ENCODE data around the gene PIH1D1. TPM values are rescaled to one million over a fixed set of nuclear protein-coding genes. Genes with fewer than 3 reads are reported as not detected.

PIH1D1 gene
- total RNA-seq, 1 experiment from 2014 or later: 166 TPM

GRCh38 chr19:49459388-49459787 is 7.8 kb upstream of the PIH1D1 start:
- Histone ChIP-seq H3K23me2 (ENCODE audit: insufficient read length, low read depth, low read length, poor library complexity, severe bottlenecking) (no peaks in the 10 kb centered on the region), H3K18ac (ENCODE audit: insufficient read length, low read depth, low read length) (no peak overlapping the region), H2BK5ac (ENCODE audit: insufficient read length, low read length) (no peak overlapping the region), H3K27ac (ENCODE audit: insufficient read length, low read depth, low read length) (no peak overlapping the region), H3K23ac (ENCODE audit: insufficient read length, low read depth, low read length) (no peak overlapping the region), H3K56ac (ENCODE audit: insufficient read length, low read depth, low read length) (no peak overlapping the region), H3K14ac (ENCODE audit: insufficient read depth, low read length) (no peak overlapping the region), H2BK20ac (ENCODE audit: low read depth, low read length, poor library complexity, severe bottlenecking) (no peak overlapping the region), H2AK5ac (ENCODE audit: insufficient read length, low read length) (no peak overlapping the region), H2AFZ (ENCODE audit: low read length) (no peak overlapping the region), H3T11ph (ENCODE audit: low read length) (no peak overlapping the region), H4K8ac (replicated peaks; ENCODE audit: insufficient read length, low read depth, low read length) (no peak overlapping the region), H4K5ac (ENCODE audit: insufficient read length, low read depth, low read length) (no peak overlapping the region), H3K4me2 (ENCODE audit: insufficient read depth, insufficient read length, low read length) (no peak overlapping the region), H3K4ac (ENCODE audit: low read depth, low read length) (no peak overlapping the region), H2BK12ac (ENCODE audit: insufficient read length, low read depth, low read length) (no peak overlapping the region), H3K27me3 (ENCODE audit: insufficient read depth, low read length) (no peaks in the 10 kb centered on the region), H4K91ac (ENCODE audit: insufficient read length, low read depth, low read length) (no peak overlapping the region), H2BK120ac (ENCODE audit: low read depth, low read length, poor library complexity, severe bottlenecking) (no peak overlapping the region), H3K4me1 (ENCODE audit: insufficient read depth, low read length) (no peaks in the 10 kb centered on the region), H3K79me2 (ENCODE audit: insufficient read depth, low read length) (no peaks in the 10 kb centered on the region), H2BK15ac (ENCODE audit: low read depth, low read length) (no peak overlapping the region), H3K9me3 (ENCODE audit: control insufficient read depth, low read depth, low read length) (no peaks in the 10 kb centered on the region), H4K20me1 (ENCODE audit: control insufficient read depth, insufficient read depth, insufficient read length) (no peaks in the 10 kb centered on the region), H3K9ac (ENCODE audit: extremely low read depth, insufficient read length, low read length) (no peak overlapping the region), H3K79me1 (ENCODE audit: insufficient read depth, low read depth, low read length, poor library complexity, severe bottlenecking) (no peaks in the 10 kb centered on the region)
- DNase-seq: no peak
- no CpG with 5 or more reads among the region's 12 CpGs for WGBS (ENCODE audit: extremely low coverage, insufficient read length, low lambda C conversion rate)
- peaks cover 0 to under 1% of the 10 kb centered on the region in 2 experiments; a peak in 2 of 4 replicates for H3K4me1 Mint-ChIP-seq
- H3K27ac Mint-ChIP-seq: no peak overlapping the region; a peak in 1 of 7 replicates
- H3K36me3 Mint-ChIP-seq (ENCODE audit: insufficient read depth in 1 of 3, low read depth in 3 of 3): peaks cover 17 to 39% (median 39%) of the 10 kb centered on the region in 3 experiments; a peak in 6 of 7 replicates
- no peak for TF ChIP-seq CTCF (conservative IDR thresholded peaks at IDR 0.05)
- H3K9me3 Mint-ChIP-seq: no peaks in the 10 kb centered on the region
- H3K27me3 Mint-ChIP-seq (ENCODE audit: low read depth): no peaks in the 10 kb centered on the region
- no peak overlapping the region for H3K4me3 Mint-ChIP-seq

All from H9 (cell line).